HG03469 (cell line): ENCODE results near the gene TSPYL6.
"Not testable (repeated sequence)": the region's sequence is repeated elsewhere in the genome, so short reads cannot be mapped to it uniquely, and the experiment has no call there.

ENCODE experiments used
- ATAC-seq: cut with Tn5 transposase; IDR thresholded peaks from one replicate; pipeline ENCODE4 v1.9.1; 2021; ENCODE audit warnings: mild to moderate bottlenecking, moderate library complexity, moderate number of reproducible peaks; ENCODE audit not compliant: unreplicated experiment

Gene TSPYL6

DNA sequence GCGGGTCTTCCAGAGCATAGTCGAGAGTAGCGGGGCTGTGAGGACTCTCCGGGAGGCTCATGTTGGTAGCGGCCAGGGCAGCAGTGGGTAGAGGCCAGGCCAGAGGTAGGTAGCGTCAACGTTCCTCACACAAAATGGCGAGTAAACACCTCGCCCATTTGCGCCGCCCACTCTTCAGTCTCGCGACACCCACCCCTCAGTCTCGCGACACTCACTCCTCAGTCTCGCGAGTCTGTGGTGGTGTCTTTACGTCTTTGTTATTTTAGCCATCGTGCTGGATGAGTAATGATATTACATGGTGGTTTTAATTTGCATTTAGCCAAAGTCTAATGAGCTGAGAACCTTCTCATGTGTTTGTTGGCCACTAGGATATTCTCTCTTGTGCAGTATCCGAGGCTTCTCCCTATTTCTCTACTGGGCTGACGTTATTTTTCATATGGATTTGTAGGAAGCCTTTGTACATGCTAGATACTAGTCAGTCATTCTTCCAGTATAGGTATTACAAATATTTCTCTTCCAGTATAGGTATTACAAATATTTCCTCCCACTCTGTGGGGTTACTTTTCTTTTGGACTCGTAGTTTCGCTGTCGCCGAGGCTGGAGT is at the start of gene TSPYL6:
Gene TSPYL6 (minus strand): TSS at position 139 of the 604 bp plus-strand sequence. CDS start 78 bp downstream, at position 61.
- no peak for ATAC-seq

DNA sequence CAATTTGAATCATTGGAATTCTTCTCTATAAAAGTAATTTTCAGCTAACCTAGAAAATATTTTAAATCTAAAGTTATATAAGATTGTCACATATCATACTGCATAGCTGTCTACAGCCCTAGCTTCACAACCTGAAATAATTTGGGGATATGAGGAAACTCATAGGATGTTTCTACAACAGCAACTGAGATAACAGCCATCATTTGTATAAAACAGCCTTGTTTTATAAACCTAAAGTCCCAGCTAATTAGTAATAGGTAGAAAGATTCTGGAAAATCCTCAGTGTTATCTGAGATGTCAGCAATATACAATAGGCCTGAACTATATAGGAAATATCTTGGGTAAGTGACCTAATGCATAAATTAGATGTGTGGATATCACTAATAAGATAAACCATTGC is 47.6 kb upstream of the TSPYL6 start:
- no peak for ATAC-seq

DNA sequence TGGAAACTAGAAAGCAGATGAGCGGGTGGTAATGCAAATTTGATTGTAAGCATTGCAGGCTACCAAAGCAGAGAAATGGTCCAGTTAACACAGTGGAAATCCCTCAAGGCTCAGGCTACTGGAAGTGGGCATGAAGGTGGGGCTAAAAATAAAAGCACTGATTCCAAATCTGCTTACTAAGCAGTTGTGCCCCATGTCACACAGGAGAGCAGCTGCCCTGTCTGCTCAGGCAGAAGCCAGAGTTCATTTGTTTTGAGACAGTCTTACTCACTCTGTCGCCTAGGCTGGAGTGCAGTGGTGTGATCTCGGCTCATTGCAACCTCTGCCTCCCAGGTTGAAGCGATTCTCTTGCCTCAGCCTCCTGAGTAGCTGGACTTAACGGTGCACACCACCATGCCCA is 42.5 kb upstream of the TSPYL6 start:
- no peak for ATAC-seq

DNA sequence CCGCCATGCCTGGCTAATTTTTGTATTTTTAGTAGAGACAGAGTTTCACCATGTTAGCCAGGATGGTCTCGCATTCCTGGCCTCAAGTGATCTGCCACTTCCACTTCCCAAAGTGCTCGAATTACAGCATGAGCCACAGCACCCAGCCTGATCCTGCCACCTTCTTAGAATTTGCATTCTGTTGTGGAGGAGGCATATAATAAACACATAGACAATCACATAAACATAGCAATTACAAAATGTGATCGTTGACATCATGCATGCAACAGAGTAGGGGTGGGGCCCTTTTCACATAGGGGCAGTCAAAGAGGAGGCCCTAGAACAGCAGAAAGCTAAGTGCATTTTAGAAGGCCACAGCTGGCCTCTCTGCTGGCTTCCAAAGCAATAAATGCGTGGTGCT is 39.9 kb upstream of the TSPYL6 start:
- no peak for ATAC-seq

DNA sequence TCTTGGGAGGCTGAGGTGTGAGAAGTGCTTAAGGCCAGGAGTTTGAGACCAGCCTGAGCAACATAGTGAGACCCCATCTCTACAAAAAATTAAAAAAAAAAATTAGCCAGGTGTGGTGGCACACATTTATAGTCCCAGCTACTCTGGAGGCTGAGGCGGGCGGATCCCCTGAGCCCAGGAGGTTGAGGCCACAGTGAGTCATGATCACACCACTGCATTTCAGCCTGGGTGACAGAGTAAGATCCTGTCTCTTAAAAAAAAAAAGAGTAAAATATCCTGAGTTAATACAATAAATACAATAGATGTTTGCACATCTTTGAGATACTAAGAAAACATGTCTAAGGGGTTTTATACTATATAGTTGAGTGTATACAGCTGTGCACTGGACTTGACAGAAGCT is 38.6 kb upstream of the TSPYL6 start:
- not testable (repeated sequence) for ATAC-seq

DNA sequence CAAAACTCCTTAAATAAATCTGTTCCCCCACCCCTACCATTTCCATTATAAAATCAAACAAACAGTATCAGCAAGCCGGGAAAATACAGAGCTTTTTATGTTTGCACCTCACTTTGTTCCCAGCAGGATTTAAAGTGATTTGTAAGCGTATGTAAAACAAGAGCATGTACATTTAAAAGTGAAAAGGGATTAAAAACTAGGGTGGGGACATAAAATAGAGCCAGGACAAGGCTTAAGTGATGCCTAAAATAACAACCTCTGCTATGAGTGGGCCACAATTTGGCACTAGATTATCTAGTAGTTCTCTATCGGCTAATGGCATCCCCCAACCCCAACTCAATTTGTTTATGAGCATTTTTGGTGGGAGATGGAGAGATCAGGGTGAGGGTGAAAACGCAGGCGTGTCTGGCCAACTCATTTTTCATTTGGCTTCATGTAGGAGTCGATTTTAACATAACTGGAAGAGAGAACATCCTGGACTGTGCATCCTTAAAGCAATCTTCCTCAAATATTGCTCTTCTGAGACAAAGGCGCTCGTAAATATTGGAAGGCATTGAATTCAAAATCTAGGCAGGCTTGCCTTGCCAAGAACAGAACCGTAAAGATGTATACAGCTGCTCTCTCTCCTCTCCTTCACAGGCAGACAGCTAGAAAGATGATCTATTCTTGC is 34.5 kb upstream of the TSPYL6 start:
- no peak for ATAC-seq

DNA sequence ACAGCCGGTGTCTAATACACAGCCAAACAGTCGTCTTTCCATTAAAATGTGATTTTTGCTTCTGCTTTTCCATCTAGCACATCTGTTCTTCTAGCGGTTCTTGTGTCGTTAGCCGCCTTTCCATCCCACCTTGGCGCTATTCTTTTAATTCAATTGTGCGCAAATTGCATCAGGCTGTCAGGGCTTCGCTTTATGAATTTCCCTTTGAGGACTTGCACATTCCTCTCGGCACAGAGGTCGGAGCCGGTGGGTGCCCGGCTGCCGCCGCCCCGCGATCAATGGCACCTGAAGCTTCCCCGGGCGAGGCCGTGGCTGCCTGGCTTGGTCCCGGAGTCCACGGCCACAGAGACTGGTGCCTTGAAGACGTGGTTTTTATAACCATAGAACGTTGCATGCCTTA is 33.9 kb upstream of the TSPYL6 start:
- ATAC-seq = no peak

DNA sequence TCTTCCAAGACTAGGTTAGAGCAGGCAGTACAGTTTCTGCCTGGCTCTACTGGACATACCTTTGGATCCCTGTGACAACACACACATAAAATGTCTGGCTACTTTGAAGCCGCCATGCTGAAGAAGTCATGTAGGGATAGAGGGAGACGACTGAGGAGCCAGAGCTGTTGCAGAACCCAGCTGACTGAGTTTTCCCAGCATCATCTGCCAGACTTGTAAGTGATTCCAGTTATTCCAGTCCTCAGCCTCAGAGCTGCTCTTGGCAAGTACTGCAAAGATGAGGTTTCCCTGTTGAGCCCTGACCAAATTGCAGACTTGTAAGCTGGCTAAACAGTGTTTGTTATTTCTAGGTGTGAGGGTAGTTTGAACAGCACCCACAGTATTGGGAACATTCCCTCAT is 31.5 kb upstream of the TSPYL6 start:
- ATAC-seq = no peak

DNA sequence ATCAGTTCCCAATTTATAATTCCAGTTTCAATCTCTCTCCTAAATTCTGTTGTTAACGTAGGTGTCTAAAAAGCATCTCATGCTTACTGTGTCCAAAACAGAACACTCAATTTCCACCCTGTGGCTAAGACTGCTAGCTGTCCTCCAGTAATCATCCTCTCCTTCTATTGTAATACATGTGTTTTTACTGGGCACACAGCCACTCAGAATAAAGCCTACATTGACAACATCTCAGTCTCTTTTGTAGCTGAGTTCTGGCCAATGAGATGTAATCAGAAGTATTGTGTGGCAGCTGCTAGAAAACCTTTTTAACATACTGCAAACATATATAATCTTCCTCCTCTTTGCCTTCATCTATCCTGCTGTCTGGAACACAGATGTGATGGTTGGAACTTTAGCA is 29.4 kb upstream of the TSPYL6 start:
- no peak for ATAC-seq

DNA sequence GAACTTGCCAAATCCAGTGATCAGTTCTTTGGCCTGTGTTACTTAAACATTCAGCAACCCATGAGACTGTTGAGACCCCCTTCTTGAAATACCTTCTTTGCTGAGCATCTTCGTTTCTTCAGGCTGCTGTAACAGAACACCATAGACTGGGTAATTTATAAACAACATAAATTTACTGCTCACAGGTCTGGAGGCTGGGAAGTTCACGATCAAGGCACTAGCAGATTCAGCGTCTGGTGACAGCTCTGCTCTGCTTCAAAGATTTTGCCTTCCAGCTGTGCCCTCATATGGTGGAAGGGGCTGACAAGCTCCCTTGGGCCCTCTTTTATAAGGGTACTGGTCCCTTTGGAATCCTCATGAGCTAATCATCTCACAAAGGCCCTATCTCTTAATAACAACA is 28.8 kb upstream of the TSPYL6 start:
- no peak for ATAC-seq

DNA sequence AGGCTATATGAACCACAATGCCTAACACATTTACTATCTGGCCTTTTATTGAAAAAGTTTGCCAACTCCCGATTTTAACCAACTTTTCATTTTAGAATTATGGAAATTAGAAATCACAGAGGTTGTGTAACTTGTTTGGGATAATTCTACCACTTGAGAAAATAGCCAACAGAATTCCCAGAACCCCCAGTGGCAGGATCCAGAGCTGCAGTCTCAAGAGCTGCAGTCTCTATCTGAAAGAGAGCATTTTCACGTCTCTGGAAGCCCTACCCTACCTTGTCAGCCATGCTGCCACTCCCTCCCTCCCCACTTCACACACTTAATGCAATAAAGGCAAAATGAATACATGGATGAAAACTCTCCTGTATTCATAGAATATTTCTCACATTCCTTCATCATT is 23.4 kb upstream of the TSPYL6 start:
- ATAC-seq = no peak

DNA sequence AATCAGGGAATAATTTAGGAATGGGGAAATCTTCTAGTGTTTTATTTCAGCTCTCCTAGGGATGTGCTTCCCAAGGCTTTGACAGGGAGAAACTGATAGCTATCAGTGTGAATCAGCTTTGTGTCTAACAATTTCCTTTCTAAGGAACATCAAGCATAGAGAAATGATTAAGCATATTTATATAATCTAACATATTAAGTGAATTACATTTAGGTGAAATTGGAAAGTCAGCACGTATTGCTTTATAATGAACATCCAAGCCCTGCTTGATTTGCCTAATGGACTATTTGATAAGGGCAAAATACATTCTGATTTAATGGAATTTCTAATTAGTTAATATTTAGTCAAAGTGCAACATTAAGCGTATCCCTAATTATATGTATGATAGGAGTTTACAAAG is 19.5 kb upstream of the TSPYL6 start:
- ATAC-seq = no peak

DNA sequence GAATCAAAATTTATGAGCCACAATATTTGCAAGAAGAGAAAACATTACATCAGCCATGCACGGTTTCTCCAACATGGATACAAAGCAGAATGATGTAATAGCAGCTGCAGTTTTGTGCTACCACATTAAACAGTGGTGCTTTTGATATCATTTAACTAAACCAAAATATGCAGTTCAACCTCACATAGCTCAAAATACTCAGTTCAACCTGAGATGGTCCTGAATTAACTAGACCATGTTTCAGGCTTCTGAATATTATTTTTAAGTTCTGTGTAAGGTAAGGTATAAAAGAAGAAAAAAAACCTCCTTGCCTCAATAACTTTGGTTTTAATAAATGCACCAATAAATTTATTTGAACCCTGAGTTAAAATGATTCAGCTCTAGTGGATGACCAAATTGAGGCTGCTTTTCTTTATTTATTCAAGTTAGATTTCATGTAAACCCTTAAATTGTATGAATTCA is 18.8 kb upstream of the TSPYL6 start:
- no peak for ATAC-seq

DNA sequence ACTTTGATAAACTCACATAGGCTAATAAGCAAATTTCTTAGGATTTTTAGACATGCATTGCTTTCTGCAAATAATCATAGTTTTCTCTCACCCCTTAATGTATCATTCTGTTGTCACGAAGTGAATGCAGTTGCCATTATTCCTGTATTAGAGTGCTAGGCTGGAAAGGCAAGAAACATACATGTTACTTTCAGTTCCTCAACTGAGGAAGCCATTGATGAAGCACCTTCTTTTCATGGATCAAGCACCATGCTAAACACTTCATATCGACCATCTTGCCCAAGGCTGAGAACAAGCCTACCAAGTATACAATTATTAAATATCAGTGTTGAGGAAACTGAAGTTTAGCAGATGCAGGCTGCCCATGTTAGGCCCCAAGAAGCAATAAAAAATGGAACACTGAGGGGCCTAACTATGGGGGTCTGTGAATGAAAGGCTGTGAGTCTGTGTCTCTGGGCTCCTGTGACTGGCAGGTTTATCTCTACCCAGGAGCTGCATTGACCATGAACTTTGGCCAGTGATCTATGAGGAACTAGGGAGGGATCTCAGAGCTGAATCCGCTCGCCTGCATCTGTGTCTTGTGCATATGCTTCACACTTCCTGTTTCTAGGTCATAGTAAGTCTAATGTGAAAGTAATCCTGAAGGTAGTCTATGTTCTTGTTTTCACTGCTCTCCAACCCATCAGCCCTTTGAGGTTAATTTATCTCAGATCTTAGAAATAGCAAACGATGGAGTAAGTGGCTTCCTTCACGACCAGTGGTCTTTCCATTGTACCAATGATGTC is 16.0 kb upstream of the TSPYL6 start:
- peak; percentile 94 for ATAC-seq

DNA sequence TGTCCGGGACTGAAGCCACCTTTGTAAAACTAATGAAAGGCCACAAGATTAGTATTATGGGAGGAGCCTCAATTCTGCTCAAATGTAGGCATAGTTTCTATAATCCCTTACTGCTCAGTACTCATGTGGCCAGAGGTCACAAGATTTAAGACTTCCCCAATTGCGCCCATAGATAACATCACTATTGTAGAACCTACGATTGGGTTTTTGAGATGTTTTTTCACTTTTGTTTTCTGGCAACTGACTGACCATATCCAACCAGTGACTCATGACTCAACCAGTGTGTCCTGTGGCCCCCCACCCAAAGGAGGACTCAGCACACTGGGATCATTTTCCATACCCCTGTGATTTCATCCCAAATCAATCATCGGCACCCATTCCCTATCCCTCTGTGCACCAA is 15.2 kb upstream of the TSPYL6 start:
- no peak for ATAC-seq

DNA sequence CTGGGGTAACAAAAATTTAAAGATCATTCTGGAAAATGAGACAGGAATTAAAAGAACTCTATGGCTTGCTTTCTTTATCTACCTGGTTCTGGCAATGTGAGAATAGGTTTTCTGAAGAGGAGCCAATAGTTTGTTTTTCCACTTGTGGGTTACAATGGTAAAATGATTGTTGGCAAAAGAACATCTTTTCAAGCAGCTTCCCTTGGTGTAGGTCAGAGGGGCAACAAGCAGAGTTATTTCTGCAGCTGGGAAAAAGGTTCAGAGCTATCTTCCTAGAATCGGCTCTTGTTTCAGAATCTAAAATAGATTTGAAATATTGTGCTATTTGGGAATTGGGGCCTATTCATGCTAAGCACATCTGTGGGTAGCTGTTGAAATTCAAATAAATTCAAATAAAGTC is 11.5 kb upstream of the TSPYL6 start:
- no peak for ATAC-seq

DNA sequence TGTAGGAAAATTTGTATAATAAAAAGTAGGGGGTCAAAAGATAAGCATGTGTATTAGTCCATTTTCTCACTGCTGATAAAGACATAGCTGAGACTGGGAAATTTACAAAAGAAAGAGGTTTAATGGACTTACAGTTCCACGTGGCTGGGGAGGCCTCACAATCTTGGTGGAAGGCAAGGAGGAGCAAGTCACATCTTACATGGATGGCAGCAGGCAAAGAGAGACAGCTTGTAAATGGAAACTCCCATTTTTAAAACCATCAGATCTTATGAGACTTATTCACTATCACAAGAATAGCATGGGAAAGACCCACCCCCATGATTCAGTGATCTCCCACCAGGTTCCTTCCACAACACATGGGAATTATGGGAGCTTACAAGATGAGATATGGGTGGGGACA is 9.1 kb upstream of the TSPYL6 start:
- not testable (repeated sequence) for ATAC-seq

DNA sequence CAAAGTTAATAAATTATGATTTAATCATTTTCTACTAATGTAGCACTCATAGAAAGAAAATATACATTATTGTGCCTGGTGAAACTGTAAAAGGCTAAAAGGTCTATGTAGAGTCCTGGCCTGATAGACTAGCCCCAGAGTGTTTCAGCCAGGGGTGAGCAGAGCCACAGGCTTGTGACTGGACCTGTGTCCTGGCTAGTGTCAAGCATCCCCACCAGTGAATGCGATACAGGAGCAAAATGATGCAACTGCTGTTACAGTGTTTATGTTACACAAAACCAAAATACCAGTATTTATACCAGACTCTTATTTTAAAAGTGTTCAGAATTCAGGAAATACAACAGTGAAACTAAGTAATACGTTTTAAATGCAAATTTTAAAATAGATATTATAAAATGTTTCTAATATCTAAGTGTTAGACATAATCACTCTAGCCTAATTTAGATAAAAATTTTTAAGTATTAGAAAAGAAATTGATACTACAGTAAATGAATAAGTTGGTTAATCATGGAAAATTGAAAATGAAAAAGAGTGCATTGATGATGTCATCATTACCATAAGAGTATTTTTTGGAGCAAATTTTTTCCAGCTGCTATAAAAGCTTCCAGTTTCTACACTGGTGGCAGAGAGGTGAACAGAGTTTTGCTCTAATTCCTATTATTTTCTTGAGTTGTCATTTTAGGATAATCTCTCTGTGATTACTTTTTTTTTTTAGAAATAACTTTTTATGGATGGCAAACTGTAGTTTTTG is 6.2 kb upstream of the TSPYL6 start:
- no peak for ATAC-seq

DNA sequence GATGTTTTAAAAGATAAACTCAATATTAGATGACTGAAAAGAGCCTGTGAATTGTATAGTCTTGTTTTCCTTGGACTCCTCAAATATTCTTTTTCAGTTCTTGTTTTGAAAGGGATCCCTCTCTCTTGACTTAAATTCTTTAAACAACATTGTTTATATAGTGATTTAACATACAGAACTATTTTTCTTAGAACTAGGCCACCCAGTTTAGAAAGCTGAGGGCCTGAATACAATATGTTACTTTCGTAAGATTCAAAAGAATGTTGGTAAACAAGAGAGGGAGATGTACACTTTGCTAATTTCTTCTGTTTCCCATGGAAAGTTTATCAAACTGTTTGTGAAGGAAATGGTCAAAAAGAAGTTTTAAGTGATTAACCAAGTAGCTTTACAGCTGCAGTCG is 5.5 kb upstream of the TSPYL6 start:
- no peak for ATAC-seq

DNA sequence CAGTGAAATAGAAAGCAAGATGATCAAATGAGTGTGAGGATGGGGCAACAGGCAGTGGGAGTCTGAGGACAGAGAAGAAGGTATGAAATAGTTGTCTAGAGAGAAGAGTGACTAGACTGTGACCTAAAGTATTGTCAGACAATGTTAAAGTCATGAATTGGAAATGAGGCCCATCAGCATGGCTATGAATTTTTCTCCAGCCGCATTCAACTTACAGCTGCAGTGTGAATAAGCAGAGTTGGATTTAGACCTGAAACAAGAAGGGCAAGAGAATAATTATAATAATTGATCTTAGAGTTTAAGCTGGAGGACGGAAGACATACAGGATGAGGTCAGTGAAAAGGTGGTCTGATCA is 4.2 kb upstream of the TSPYL6 start:
- ATAC-seq = no peak

DNA sequence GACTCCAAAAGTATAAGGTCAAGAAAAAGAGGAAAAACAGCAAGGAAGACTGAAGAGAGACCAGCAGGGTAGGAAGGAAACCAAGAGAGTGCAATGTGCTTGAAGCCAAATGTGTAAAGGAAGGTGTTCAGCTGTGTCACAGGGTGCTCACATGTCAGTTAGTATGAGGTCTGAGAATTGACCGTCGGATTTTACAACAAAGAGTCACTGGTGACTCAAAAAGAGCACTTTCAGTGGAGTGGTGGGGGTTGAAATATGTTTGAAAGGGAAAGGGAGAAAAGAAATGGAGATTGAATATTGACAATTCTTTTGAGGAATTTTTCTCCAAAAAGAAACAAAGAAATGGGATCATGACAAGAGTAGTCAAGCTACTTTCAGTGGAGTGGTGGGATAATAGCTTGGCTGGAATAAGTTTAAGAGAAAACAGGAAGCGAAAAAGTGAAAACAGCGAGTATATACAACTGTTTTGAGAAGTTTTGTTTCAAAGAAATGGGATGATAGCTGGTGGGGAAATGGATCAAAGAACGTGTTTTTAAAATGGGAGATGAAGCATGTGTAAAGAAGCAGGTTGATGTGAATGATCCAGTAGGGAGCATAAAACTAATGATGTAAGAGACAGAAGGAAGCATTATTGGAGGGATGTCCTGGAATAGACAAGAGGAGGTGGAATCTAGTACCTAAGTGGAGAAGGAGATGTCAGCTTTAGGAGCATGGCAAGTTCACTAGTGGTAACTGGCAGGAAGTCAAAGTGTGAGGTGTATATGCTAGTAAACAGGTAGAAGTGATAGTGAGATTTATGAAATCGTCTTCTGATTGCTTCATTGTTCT is 3.6 kb upstream of the TSPYL6 start:
- no peak for ATAC-seq
